ENCODE results near the gene HECTD3.

- TF ChIP-seq CTCF (IDR thresholded peaks at IDR 0.05) (no peak), POLR2A (IDR thresholded peaks at IDR 0.05) (no peak)
Observed at GRCh38 chr1:45037456-45037855, 26.3 kb upstream of the HECTD3 start.

All from testis (tissue), 2 donors.